GM18498 (cell line): ENCODE results near the gene LRMDA.

ENCODE experiments used
- ATAC-seq: cut with Tn5 transposase; IDR thresholded peaks from one replicate; pipeline ENCODE4 v1.9.1; 2021; ENCODE audit warnings: mild to moderate bottlenecking, moderate library complexity; ENCODE audit not compliant: unreplicated experiment

The LRMDA gene

DNA sequence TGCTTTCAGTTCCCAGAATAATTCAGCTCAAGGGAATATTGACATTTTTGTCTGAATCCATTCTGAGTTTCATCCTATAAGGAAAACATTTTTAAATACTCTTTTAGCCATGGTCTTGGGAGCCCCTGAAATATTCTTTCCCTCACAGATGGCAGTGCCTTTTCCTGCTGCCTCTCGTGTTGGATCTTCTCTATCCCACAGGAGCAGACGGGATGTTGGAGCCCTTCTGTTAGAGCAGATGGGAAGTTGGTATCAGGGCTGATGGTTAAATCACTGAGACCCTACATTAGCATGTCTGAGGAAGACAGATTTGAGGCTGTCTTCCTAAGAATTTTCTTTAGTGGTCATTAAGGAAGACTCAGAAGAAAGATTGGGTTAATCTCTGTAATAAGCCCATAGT is 737.8 kb downstream of the LRMDA start:
- ATAC-seq: no peak

- ATAC-seq: no peak
These were observed 740.6 kb downstream of the LRMDA start for GRCh38 chr10:76172020-76172419.

DNA sequence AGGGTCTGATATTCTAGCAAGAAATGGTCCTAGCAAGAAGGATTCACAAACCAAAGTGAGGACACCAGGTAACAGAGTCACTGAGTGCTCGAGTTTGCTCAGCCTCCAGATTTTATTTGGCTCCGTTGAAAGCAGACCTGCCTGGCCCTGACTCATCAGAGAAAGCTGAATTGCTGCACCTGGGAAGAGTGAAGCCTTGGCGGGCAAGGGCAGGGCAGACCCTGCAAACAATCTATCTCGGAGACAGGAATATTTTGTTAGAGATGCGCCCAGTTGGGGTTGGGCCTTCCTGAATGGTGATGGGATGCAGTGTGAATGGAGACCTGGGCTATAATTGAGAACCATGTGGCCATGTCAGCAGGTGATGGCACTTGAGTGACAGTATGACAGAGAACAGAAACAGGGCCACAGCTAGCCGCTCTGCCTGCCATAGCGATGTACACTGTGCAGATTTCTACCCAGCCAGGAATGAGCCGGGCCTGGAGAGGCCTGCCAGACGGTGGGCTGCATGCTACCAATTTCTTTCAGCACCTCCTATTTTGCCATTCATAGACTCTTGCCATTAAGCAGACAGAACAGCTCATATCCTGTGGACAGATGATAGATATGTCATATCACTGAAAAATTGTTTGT is 744.2 kb downstream of the LRMDA start:
- no peak for ATAC-seq

- no peak for ATAC-seq
These were observed 744.7 kb downstream of the LRMDA start for GRCh38 chr10:76176166-76176550.

DNA sequence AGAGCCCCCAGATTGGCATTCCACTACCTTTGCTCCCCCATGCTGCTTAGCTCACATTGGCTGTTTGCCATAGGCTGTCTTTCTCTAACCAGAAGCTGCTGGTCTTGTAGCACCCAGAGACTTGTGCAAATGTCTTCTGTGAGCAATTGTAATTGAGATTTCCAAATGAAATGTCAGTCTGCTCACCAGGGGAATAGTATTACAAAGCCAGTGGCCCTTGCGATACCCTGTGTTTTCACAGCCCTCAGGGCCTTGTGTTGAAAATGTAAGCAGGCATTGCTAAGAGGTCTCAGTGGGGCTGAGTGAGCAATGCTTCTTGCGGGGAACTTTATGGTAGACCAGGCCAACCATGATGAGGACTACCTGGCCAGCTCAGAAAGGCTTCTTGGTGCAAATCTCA is 746.5 kb downstream of the LRMDA start:
- no peak for ATAC-seq

DNA sequence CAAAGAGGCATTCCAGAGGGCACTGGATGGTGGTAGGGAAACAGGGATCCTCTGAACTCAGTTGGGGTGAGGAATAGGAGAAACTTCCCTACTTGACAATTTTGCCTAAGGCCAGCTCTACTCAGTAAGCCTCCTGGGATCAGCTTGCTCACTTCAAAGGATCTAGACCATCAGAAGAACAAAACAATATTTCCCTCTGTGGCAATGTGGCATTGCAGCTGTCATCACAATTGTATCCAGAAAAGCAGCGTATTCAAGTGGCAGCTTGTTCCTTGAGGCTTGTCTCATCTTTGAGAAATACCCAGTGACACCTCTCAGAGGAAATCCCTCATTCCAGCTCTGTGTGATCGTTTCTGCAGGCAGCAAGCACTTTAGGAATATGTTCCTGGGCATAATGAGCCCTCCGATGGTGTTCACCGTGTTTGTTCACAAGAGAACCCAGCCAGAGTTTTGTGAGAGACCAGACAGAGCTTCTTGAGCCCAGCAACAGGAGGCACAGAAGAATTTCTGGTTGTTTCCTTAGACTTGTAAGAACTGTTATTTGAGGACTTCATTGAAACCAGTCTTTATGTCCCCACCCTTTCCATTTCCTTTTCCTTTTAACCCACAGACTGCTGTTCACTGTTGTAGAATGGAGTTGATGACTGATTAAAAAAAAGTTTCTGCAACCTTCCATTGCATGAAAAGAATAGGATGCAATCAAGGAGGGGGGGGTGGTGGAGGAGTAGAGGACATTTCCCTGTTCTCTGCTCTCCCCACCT is 747.3 kb downstream of the LRMDA start:
- no peak for ATAC-seq

GRCh38 chr10:76179806-76180205 is 748.4 kb downstream of the LRMDA start:
- ATAC-seq: no peak

DNA sequence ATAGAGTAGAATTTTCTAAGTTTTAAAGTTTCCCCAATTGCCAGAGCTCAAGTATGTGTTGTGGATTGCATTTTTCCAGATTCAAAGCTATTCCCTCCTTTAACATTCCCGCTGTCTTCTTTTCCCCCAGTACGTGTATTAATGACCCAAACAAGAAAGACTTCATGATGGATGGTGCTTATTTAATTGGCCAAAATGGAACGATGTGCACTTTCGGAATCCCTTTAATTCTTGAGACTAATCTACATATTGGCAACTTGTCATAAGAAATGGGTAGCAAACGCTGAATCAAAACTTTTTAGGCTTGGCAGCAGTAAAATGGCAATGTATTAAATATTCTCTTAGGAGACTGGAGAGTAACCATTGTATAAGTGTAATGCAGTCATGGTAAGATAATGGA is 753.2 kb downstream of the LRMDA start:
- no peak for ATAC-seq

GRCh38 chr10:76185471-76186301 is 754.3 kb downstream of the LRMDA start:
- ATAC-seq: no peak

GRCh38 chr10:76188216-76188615 is 756.8 kb downstream of the LRMDA start:
- ATAC-seq: no peak

- ATAC-seq: no peak
These were observed 759.3 kb downstream of the LRMDA start for GRCh38 chr10:76190634-76191270.

GRCh38 chr10:76191336-76191735 is 759.9 kb downstream of the LRMDA start:
- ATAC-seq: no peak

GRCh38 chr10:76192151-76192550 is 760.7 kb downstream of the LRMDA start:
- no peak for ATAC-seq

GRCh38 chr10:76192694-76193320 is 761.4 kb downstream of the LRMDA start:
- no peak for ATAC-seq

DNA sequence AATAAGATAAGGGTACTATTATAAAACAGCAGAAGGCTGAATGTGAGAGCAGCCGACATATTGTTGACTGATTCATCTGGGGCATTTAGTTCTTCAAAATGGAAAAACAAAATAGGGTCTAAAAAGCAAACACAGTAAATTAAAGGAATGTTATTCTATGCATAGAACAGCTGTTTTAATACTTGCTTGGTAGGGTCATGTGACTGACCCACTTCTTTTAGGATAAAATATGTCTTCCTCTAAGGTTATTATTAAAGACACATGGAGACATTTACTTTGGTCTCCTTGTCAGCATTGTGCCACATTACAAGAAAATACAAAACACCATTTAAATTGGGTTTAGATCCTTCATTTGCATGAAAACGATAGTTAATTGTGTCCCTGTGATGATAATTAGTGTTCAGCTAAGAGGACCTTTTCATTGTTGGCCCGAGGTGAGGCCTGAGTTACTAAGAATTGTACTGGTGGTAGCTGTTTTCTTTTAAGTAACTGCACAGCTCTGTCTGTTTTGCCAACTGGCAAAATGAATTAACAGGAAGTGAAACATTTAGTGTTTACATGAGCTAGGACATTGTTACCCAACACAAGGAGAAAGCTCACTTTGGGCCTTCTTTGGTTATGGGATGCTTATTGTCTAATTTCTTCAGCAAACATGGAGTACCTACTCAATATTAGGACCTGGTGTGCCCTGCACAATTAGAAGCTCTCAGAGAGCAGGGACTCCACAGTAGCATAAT is 764.4 kb downstream of the LRMDA start:
- ATAC-seq: no peak

- no peak for ATAC-seq
These were observed 765.9 kb downstream of the LRMDA start for GRCh38 chr10:76197293-76197692.

GRCh38 chr10:76198287-76199035 is 767.0 kb downstream of the LRMDA start:
- ATAC-seq: no peak

DNA sequence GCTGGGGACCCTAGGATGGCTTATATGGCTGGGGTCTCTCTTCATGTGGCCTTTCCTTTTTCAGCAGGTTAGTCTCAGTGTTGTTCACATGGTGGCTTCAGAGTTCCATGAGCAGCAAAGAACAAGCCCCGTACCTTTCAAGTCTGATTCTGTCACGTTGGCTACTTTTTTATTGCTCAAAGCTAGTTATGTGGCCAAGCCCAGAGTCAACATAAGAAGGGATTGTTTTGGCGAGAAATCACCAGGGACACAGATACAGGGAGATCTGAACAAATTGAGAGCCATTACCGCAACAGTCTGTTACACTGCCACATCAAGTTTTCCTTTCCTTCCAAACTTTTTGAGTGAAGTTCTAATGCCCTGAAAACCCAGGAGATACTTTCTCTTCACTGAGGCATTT is 770.5 kb downstream of the LRMDA start:
- ATAC-seq: no peak

DNA sequence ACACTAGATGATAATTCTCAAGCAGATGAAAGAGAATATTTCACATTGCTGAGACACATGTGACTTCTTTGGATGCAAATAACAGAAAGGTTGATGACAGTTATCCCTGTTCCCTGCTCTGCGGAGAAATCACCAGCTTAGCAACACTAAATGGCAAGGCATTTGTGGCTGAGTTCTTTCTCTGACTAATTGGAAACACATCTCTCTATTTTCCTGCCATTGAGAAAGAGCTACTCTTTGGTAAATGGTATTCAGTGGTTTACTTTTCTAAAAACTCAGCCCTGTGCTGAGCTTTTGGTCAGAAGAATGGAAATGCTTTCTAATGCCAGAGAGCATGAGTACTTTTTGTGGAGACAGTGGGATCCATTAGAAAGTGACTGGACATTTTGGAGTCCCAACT is 771.4 kb downstream of the LRMDA start:
- no peak for ATAC-seq

DNA sequence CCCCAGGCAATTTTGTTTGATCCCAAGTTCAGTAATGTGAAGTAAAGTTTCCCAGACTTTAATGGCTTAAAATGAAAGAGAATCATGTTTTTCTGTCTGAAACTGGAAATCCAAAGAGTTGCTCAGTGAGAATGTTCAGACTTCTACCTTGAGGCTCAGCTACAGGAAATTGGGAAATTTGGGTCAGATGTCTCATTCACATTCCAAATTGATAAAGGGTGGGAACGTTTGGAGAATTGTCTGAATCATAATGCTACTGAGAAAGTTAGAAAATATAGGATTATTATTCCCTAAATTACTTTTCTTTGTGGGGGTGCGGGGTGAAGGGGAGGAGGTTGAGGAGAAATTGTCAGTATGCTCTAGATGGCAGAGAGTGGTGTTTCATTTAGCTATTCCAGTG is 773.9 kb downstream of the LRMDA start:
- ATAC-seq: no peak
